ENCODE results near the gene RNF220. TPM values are rescaled to one million over a fixed set of nuclear protein-coding genes. Genes with fewer than 3 reads are reported as not detected.

RNF220 gene
- total RNA-seq, 2 donors from 2014 or later: 53.3 to 62.0 TPM

DNA sequence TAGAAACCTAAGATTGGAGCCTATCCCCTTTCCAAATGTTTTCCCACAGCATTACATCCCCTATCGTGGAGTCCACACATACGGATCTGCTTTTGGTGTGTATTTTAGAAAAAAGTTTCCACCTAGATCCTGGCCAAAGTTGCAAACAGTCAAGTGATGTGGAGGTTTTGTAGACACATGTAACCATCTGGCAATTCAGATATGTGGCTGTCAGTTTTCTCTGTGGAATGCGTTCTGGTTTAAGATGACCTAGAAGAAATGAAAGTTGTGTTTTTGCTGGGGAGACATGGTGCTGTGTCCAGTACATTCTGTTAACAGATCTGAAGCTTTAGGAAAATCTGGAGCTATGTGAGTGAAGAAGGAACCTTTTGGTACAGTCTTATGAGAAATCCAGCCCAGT is 14.8 kb downstream of the RNF220 start:
- TF ChIP-seq, protein P1, sequence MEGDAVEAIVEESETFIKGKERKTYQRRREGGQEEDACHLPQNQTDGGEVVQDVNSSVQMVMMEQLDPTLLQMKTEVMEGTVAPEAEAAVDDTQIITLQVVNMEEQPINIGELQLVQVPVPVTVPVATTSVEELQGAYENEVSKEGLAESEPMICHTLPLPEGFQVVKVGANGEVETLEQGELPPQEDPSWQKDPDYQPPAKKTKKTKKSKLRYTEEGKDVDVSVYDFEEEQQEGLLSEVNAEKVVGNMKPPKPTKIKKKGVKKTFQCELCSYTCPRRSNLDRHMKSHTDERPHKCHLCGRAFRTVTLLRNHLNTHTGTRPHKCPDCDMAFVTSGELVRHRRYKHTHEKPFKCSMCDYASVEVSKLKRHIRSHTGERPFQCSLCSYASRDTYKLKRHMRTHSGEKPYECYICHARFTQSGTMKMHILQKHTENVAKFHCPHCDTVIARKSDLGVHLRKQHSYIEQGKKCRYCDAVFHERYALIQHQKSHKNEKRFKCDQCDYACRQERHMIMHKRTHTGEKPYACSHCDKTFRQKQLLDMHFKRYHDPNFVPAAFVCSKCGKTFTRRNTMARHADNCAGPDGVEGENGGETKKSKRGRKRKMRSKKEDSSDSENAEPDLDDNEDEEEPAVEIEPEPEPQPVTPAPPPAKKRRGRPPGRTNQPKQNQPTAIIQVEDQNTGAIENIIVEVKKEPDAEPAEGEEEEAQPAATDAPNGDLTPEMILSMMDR (IDR thresholded peaks at IDR 0.05): no peak
- Histone ChIP-seq H3K27ac (no peak overlapping the region), H3K9ac (ENCODE audit: low read depth in 2 of 2, low read length in 2 of 2) (no peak overlapping the region), H3K27me3 (peaks cover 55% of the 10 kb centered on the region), H3K9me3 (no peaks in the 10 kb centered on the region), H3K36me3 (no peaks in the 10 kb centered on the region), H3K4me3 (no peak overlapping the region), H3K4me1 (no peaks in the 10 kb centered on the region)
- DNase-seq: no peak
- intact Hi-C loops (cut with DNase I): no loop called here

DNA sequence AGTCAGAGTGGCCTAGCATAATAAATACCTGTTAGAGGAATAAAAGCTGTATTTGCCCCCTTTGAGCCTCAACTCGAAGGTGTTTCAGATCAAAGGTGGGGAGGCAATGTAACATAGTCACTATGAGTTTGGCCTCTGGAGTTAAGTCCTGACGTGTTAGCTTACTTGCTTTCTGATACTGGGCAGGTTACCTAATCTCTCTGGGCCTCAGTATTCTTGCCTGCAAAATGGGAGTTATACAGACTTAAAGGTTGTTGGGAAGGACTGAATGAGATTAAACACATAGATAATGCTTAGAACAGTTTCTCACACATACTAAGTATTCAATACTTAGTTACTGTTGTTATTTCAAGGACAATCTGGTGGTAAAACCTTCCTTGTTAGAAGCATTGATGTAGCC is 15.5 kb downstream of the RNF220 start:
- DNase-seq: no peak
- Histone ChIP-seq H3K4me1 (no peaks in the 10 kb centered on the region), H3K4me3 (no peak overlapping the region), H3K27ac (no peak overlapping the region), H3K36me3 (no peaks in the 10 kb centered on the region), H3K27me3 (peaks cover 49% of the 10 kb centered on the region), H3K9me3 (no peaks in the 10 kb centered on the region), H3K9ac (ENCODE audit: low read depth in 2 of 2, low read length in 2 of 2) (no peak overlapping the region)
- TF ChIP-seq, protein P1 (IDR thresholded peaks at IDR 0.05): no peak
- intact Hi-C loops (cut with DNase I): no loop called here

DNA sequence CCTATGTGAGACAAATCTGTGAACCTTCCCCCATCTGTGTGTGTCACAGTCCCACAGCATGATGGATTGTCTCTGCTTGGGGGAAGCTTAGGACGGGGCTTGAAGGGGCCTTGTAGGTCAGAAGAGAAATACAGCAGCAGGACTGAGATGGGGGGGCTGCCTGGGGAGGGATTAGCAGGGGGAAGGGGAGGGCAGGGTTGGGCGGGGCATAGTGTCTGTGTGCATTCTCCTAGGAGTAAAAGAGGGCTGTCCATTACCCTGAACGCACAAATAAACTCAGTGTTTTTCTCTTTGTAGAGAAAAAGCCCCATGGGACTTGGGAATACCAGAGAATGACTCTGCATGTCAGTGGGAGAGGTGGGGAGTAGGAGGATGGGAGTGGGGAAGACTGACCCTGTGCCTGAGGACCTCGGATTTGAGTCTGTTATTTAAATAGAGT is 16.4 kb downstream of the RNF220 start:
- H3K9ac ChIP-seq (ENCODE audit: low read depth in 2 of 2, low read length in 2 of 2): no peak overlapping the region
- H3K27me3 ChIP-seq: peaks cover 40% of the 10 kb centered on the region
- H3K9me3 ChIP-seq: no peaks in the 10 kb centered on the region
- no peak overlapping the region for H3K27ac ChIP-seq
- DNase-seq: no peak
- intact Hi-C loops (cut with DNase I): no loop called here
- TF ChIP-seq, protein P1 (IDR thresholded peaks at IDR 0.05): no peak
- H3K36me3 ChIP-seq: no peaks in the 10 kb centered on the region
- no peaks in the 10 kb centered on the region for H3K4me1 ChIP-seq
- no peak overlapping the region for H3K4me3 ChIP-seq

DNA sequence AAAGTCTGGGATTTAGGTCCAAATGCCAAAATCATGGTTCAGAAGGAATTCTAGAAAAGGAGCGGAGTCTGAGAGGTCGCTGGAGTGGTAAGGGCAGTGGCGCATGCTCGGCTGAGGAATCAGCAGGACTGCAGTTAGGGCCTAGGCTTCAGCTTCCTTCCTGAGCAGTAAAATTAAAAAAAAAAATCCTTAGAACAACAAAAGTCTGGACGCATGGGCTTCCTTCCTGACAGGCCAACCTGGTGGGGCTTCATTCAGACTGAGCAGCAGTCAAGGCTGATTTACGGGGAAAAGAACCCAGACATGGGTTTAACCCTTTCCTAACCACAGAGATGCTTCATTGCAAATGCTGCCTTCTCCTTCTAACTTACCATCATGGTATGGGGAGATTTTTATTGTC is 17.1 kb downstream of the RNF220 start:
- H3K27ac ChIP-seq: no peak overlapping the region
- intact Hi-C loops (cut with DNase I): no loop called here
- H3K4me3 ChIP-seq: no peak overlapping the region
- no peaks in the 10 kb centered on the region for H3K36me3 ChIP-seq
- no peak overlapping the region for H3K9ac ChIP-seq (ENCODE audit: low read depth in 2 of 2, low read length in 2 of 2)
- TF ChIP-seq, protein P1 (IDR thresholded peaks at IDR 0.05): no peak
- H3K27me3 ChIP-seq: peaks cover 33% of the 10 kb centered on the region
- no peaks in the 10 kb centered on the region for H3K9me3 ChIP-seq
- no peaks in the 10 kb centered on the region for H3K4me1 ChIP-seq
- no peak for DNase-seq

DNA sequence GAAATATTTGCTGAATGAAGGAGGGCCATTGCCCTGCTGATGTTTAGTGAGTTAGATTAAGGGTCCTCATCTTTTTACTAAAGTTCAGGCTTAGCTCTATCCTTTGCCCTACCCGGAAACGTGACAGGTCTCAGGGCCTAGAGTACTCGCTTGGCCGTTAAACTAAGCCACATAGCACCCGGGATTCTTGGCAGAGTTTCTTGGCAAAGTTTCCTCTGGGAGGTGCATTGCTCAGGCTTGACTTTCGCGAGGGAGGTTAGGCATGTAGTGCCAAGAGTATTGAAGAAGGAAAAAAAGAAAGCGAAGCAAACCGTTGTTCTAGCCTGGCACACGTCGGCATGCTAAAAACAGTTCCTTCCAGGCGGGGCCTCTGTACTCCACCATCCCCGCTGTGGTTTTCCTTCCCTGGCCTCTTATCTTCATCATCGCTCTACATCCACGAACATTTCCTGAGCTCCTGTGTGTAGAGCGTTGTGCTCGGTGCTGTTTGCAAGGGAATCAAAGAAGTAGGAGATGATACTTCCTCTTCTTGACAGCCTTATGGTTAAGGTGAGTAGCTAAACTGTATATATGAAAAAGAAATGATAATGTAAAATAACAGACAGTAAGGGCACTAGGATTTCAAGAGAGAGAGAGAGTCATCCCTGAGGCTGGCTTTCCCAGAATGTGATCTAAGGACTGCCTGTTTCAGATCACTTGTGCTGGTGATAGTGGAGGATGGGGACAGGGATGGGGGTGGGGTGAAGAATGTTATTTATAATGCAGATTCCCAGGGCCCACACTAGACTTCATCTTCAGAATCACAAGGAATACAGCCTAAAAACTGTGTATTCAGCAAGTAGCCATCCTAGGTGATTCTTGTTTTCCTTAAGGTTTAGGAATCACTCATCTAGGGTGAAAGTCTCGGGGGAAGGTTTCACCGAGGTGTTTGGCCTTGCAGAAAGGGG is 18.8 kb downstream of the RNF220 start:
- Histone ChIP-seq H3K27ac (no peak overlapping the region), H3K4me1 (no peaks in the 10 kb centered on the region), H3K9ac (ENCODE audit: low read depth in 2 of 2, low read length in 2 of 2) (no peak overlapping the region), H3K9me3 (no peaks in the 10 kb centered on the region), H3K27me3 (peaks cover 16% of the 10 kb centered on the region), H3K4me3 (no peak overlapping the region), H3K36me3 (no peaks in the 10 kb centered on the region)
- TF ChIP-seq, protein P1 (IDR thresholded peaks at IDR 0.05): no peak
- intact Hi-C loops (cut with DNase I): no loop called here
- peak; percentile 64 for DNase-seq

Measured in colonic mucosa (tissue), 4 donors.